Gastrocnemius medialis (tissue), 4 donors: ENCODE results near the gene FAM83F. TPM values are rescaled to one million over a fixed set of nuclear protein-coding genes. Genes with fewer than 3 reads are reported as not detected.
"Not testable (repeated sequence)": the region's sequence is repeated elsewhere in the genome, so short reads cannot be mapped to it uniquely, and the experiment has no call there.

ENCODE experiments used
- ATAC-seq, 2 donors: fragments of 150-250 bp; one replicate each; pipeline ENCODE4 v1.9.1; 2016
- DNase-seq, 2 donors: peaks; one replicate each; pipeline ENCODE4 v3.0.0-alpha.2; 2019
- H3K27ac ChIP-seq, 4 donors: fragments of 200-600 bp; sonication (generic); 1 replicate in 1 of 4; 2 replicates in 3 of 4; pipeline ENCODE4 v1.5.1; 2016 to 2018; ENCODE audit warnings: mild to moderate bottlenecking in 2 of 4, moderate library complexity in 1 of 4
- H3K27me3 ChIP-seq, 3 donors: fragments of 200-600 bp; sonication (generic) in 2 of 3; 1 replicate in 1 of 3; 2 replicates in 2 of 3; pipeline versions ENCODE4 v1.5.1 to v1.6.0; 2016 to 2019; ENCODE audit warnings: mild to moderate bottlenecking in 1 of 3, moderate library complexity in 1 of 3
- H3K36me3 ChIP-seq, 2 donors: fragments of 200-600 bp; sonication (generic) in 1 of 2; one replicate each; pipeline ENCODE4 v1.5.1; 2017 to 2018
- H3K4me1 ChIP-seq, 2 donors: fragments of 200-600 bp; sonication (generic) in 1 of 2; one replicate each; pipeline ENCODE4 v1.5.1; 2016 to 2017; ENCODE audit warnings: mild to moderate bottlenecking in 2 of 2
- H3K4me3 ChIP-seq, 4 donors: fragments of 200-600 bp; sonication (generic) in 3 of 4; 1 replicate in 1 of 4; 2 replicates in 3 of 4; pipeline ENCODE4 v1.5.1; 2016 to 2019; ENCODE audit warnings: mild to moderate bottlenecking in 2 of 4
- H3K9me3 ChIP-seq, 3 donors: fragments of 200-600 bp; sonication (generic) in 2 of 3; 1 replicate in 1 of 3; 2 replicates in 2 of 3; pipeline ENCODE4 v1.5.1; 2016 to 2019
- CTCF ChIP-seq, 5 experiments: fragments of 450-650 bp in 3 of 5; fragments of 200-600 bp in 2 of 5; sonication (generic) in 2 of 5; IDR thresholded peaks in 4 of 5; conservative IDR thresholded peaks in 1 of 5; 1 replicate in 4 of 5; 2 replicates in 1 of 5; pipeline ENCODE4 v1.5.1; 2016 to 2019; ENCODE audit warnings: antibody characterized with exemption in 5 of 5, mild to moderate bottlenecking in 3 of 5, moderate library complexity in 3 of 5
- POLR2A ChIP-seq, 2 donors: fragments of 450-650 bp; IDR thresholded peaks; one replicate each; pipeline ENCODE4 v1.6.1; 2017; ENCODE audit warnings: antibody characterized with exemption in 2 of 2, mild to moderate bottlenecking in 2 of 2, moderate library complexity in 2 of 2
- in situ Hi-C, 4 donors: fragments of 200-750 bp; cut with MboI; loops; one replicate each; pipeline versions ENCODE4 v1.15.0 to v1.8.0; 2017; ENCODE audit warnings: low sequenced_read_pairs in 4 of 4
- intact Hi-C: fragments of 100-400 bp; cut with DNase I; formaldehyde crosslinking; loops from one replicate; pipeline ENCODE4 v1.15.1; 2023; ENCODE audit warnings: low total_unique reads
- total RNA-seq, 4 donors: library from RNA; depleted of rRNA; stranded (reverse); fragments of >200 nt; gene quantifications; one replicate each; pipeline versions ENCODE4 v1.1.0 to v1.2.3, GENCODE V29; 2016

FAM83F gene
- total RNA-seq, 4 donors from 2014 or later = 0.02 to 0.15 (median 0.07) TPM; not detected in 1

GRCh38 chr22:39992088-39992826 is 2.5 kb upstream of the FAM83F start:
- in situ Hi-C loops = no loop called here
- Histone ChIP-seq H3K36me3 (no peaks in the 10 kb centered on the region), H3K9me3 (no peaks in the 10 kb centered on the region), H3K27me3 (peaks cover 21 to 31% (median 25%) of the 10 kb centered on the region in 3 donors), H3K4me3 (no peak overlapping the region), H3K4me1 (peaks cover 0 to 5% of the 10 kb centered on the region in 2 donors), H3K27ac (no peak overlapping the region)
- TF ChIP-seq CTCF (IDR thresholded peaks at IDR 0.05 in 4 of 5, conservative IDR thresholded peaks at IDR 0.05 in 1 of 5) (no peak), POLR2A (IDR thresholded peaks at IDR 0.05) (no peak)
- DNase-seq (no peak), ATAC-seq (no peak)
- intact Hi-C loops = no loop called here

GRCh38 chr22:39992894-39993293 is 1.9 kb upstream of the FAM83F start:
- in situ Hi-C loops, DNase-seq, ATAC-seq, H3K4me1 ChIP-seq, intact Hi-C loops, H3K27ac ChIP-seq, H3K36me3 ChIP-seq, H3K9me3 ChIP-seq, H3K4me3 ChIP-seq: not testable (repeated sequence)
- H3K27me3 ChIP-seq = peaks cover 21 to 31% (median 31%) of the 10 kb centered on the region in 3 donors

- in situ Hi-C loops = no loop called here
- DNase-seq (no peak), ATAC-seq (no peak)
- Histone ChIP-seq H3K9me3 (no peaks in the 10 kb centered on the region), H3K36me3 (no peaks in the 10 kb centered on the region), H3K27ac (no peak overlapping the region), H3K4me1 (peaks cover 0 to 5% of the 10 kb centered on the region in 2 donors), H3K27me3 (peaks cover 21 to 32% (median 31%) of the 10 kb centered on the region in 3 donors), H3K4me3 (peak overlapping the region in 1 of 4 donors; percentile 25)
- intact Hi-C loops = no loop called here
- TF ChIP-seq CTCF (IDR thresholded peaks at IDR 0.05 in 4 of 5, conservative IDR thresholded peaks at IDR 0.05 in 1 of 5) = no peak
- no peak for TF ChIP-seq POLR2A (IDR thresholded peaks at IDR 0.05)
Measured at GRCh38 chr22:39994041-39994565, 651 bp upstream of the FAM83F start.

- Histone ChIP-seq H3K9me3 (no peaks in the 10 kb centered on the region), H3K4me1 (peaks cover 0 to 5% of the 10 kb centered on the region in 2 donors), H3K27me3 (peaks cover 21 to 32% (median 31%) of the 10 kb centered on the region in 3 donors), H3K4me3 (peak overlapping the region in 1 of 4 donors; percentile 11), H3K27ac (no peak overlapping the region), H3K36me3 (no peaks in the 10 kb centered on the region)
- no peak for TF ChIP-seq POLR2A (IDR thresholded peaks at IDR 0.05)
- no peak for TF ChIP-seq CTCF (IDR thresholded peaks at IDR 0.05 in 4 of 5, conservative IDR thresholded peaks at IDR 0.05 in 1 of 5)
- intact Hi-C loops = no loop called here
- ATAC-seq (no peak), DNase-seq (no peak)
- in situ Hi-C loops = no loop called here
Measured at GRCh38 chr22:39995393-39996252, 869 bp downstream of the FAM83F start.

GRCh38 chr22:39996732-39997131 is 2.0 kb downstream of the FAM83F start:
- in situ Hi-C loops = no loop called here
- TF ChIP-seq POLR2A (IDR thresholded peaks at IDR 0.05) = no peak
- TF ChIP-seq CTCF (IDR thresholded peaks at IDR 0.05 in 4 of 5, conservative IDR thresholded peaks at IDR 0.05 in 1 of 5) = no peak
- no peak for ATAC-seq
- intact Hi-C loops = no loop called here
- no peaks in the 10 kb centered on the region for H3K9me3 ChIP-seq
- DNase-seq = no peak
- H3K27me3 ChIP-seq = peaks cover 21 to 32% (median 31%) of the 10 kb centered on the region in 3 donors
- H3K36me3 ChIP-seq = no peaks in the 10 kb centered on the region
- no peak overlapping the region for H3K4me3 ChIP-seq
- H3K4me1 ChIP-seq = peaks cover 0 to 5% of the 10 kb centered on the region in 2 donors
- H3K27ac ChIP-seq = no peak overlapping the region
